Measurements from ENCODE around the gene RBM15.

Gene RBM15

DNA sequence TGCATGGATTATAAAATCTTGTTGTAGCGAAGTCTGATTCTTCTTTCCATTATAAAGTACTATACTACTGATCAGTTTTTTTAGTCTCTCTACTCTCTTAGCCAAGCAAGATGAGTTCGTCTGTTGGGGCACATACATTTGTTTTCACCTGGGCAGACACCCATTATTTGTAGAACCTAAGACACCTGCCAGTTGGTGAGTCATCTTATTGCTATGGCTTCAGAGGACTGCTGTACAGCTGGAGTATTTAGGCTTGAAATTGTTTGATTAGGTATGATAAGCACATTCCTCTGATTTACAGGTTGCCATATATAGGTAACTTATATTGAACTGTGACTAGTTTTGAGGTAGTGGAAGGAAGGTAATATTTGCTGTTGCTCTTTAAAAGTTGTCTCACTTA is 17.2 kb downstream of the RBM15 start:
- DNase-seq (ENCODE audit: low spot score): no peak

DNA sequence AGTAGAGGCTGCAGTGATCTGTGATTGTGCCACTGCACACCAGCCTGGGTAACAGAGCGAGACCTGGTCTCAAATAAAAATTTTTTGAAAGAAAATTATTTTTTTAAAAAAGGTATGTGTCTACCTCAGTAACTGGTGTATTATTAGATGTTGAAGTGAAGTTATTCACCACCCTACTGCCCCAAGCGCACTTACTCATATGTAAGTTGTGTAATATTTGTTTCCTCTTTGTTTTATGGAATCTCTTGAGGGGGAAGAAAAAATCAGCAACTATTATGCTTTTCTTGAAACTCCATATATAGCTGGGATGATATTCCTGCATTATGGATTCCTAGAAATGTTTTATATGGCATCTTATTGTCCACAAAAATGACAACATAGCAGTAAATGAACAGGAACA is 21.3 kb downstream of the RBM15 start:
- DNase-seq (ENCODE audit: low spot score): no peak

GRCh38 chr1:110361856-110362255 is 22.7 kb downstream of the RBM15 start:
- no peak for DNase-seq (ENCODE audit: low spot score)

DNA sequence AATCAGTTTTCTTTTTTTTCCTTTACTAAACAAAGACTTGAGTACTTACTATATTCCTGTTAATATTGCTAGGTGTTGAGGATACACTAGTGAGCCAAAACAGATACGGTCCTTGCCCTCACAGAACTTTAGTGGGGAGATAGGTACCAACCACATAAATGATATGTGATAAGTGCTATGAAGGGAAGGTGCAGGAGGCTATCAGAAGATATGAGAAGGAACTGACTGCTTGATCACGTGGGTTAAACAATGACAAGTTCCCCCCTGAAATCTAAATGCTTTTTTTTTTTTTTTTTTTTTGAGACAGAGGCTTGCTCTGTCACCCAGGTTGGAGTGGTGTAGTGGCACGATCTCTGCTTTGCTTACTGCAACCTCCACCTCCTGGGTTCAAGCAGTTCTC is 25.0 kb downstream of the RBM15 start:
- DNase-seq (ENCODE audit: low spot score): no peak

DNA sequence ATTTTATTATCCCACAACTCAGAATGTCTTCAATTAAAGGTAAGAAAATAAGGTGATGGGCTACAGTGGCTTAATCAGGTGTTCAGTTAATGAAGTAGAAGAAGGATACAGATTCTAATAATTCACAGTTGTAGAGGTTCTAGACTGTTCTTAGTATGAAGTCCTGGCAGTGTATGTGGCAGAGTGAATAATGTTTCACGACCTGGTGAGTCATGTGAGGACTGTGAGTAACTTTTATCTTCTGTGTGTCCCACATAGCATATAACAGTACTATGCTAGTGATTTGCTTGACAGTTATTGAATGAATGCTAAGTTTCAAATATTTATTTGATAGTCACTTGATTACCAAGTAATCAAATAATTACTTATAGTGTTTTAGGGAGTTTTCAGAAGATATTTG is 31.6 kb downstream of the RBM15 start:
- no peak for DNase-seq (ENCODE audit: low spot score)

DNA sequence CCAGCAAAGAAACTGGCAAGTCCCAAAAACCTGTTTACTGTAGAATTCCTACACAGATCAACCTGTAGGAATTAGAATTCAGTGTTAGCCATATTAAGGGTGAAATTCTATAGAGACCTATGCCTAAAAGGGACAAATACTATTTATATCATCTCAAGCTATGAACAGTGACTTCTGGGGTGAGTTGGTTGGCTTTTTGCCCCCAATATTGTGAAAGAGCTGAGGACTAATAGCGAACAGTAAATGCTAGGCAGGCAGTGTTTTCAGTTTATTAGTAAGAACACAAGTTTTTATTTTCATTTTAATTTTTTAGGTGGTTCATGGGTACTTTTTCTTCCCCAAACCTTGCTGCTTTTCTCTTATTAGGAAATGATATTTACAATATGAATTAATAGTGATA is 36.3 kb downstream of the RBM15 start:
- no peak for DNase-seq (ENCODE audit: low spot score)

GRCh38 chr1:110380672-110381283 is 41.6 kb downstream of the RBM15 start:
- DNase-seq (ENCODE audit: low spot score): no peak

DNA sequence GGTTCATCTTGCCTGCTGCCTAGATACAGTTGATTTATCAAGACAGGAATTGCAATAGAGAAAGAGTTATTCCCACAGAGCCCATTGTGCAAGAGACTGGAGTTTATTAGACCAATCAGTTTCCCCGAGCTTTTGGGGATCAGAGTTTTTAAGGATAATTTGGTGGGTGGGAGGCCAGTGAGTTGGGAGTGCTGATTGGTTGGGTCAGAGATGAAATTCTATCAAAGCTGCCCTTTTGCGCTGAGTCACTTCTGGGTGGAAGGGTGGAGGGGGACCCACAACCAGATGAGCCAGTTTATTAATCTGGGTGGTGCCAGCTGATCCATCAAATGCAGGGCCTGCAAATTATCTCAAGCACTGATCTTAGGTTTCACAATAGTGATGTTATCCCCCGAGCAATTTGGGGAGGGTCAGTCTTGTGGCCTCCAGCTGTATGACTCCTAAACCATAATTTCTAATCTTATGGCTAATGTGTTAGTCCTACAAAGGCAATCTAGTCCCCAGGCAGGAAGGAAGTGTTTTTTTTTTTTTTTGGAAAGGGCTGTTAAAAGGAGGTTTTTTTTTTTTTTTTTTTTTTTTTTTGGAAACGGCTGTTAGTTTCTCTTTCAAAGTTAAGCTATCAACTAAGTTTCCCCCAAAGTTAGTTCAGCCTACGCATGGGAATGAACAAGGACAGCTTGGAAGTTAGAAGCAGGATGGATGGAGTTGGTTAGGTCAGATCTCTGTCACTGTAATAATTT is 44.2 kb downstream of the RBM15 start:
- no peak for DNase-seq (ENCODE audit: low spot score)

GRCh38 chr1:110384581-110385321 is 45.6 kb downstream of the RBM15 start:
- DNase-seq (ENCODE audit: low spot score): no peak

DNA sequence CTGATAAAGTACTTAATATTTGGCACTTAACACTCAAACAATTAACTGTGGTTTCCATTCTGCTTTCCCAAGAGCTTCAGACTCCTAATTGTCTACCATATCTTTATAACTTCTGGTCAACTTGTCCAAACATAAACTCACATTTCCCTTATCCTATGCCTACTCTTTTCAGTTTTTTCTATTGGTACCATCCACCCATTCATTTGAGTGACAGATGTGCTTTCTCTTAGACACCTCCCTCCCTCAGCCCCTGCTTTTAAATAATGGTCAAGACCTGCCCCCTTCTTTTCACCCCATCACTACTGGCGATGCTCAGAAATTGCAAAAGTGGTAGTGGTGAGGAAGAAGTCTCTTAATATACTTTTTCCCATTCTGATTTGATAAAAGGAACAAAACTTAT is 46.2 kb downstream of the RBM15 start:
- no peak for DNase-seq (ENCODE audit: low spot score)

DNA sequence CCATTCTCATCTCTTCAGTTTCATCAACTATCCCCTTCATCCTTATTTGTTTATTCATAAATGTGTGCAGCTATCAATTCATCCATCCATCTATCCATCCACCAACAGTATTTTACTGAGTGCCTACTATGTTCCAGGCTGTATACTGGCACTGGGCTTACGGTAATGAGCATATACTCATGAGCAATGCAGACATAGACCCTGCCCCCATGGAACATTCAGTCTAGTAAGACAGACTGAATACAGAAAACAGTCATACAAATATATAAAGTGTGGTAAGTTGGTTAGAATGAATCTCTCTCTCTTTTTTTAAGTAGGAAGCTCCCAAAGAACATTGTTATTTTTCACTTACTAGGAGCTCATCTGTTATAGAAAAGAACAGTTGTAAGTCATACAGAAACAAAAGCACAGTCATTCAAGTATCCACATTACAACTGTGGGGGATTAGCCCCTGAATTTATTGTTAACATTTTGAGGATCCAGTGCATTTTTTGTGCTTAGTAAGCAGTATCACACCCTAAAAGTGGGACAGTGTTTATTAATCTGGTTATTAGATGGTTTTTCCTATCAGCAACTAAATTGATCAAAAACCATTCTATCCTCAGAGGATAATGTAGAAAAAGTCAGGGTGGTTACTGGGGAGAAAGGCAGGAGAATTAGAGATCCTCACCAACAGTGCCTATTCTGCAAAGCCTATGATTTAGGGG is 48.0 kb downstream of the RBM15 start:
- DNase-seq (ENCODE audit: low spot score): no peak

- DNase-seq (ENCODE audit: low spot score): no peak
These were observed 50.9 kb downstream of the RBM15 start for GRCh38 chr1:110390096-110390495.

GRCh38 chr1:110390692-110391245 is 51.6 kb downstream of the RBM15 start, which contains the start of gene SLC16A4:
TSS of gene SLC16A4 (minus strand) at chr1:110391026. CDS start at chr1:110389323, 1,703 bp downstream.
- no peak for DNase-seq (ENCODE audit: low spot score)

DNA sequence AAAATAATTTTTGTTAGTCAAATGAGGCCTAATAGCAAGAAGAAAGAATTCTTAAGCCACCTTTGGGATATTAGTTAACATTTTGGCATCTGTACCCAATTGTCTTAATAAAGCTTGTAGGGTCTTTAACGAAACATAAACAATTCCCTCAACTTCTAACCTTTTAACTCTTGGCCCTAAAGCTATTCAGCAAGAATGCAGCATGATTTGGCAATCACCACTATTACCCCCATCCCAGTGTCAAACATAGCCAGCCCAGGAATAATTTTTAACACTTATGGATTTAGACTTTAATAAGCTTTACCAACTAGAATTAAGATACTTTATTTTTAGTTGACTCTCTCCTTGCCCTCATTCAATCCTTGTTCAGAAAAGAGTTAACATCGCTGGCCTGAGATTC is 54.1 kb downstream of the RBM15 start:
- no peak for DNase-seq (ENCODE audit: low spot score)

DNA sequence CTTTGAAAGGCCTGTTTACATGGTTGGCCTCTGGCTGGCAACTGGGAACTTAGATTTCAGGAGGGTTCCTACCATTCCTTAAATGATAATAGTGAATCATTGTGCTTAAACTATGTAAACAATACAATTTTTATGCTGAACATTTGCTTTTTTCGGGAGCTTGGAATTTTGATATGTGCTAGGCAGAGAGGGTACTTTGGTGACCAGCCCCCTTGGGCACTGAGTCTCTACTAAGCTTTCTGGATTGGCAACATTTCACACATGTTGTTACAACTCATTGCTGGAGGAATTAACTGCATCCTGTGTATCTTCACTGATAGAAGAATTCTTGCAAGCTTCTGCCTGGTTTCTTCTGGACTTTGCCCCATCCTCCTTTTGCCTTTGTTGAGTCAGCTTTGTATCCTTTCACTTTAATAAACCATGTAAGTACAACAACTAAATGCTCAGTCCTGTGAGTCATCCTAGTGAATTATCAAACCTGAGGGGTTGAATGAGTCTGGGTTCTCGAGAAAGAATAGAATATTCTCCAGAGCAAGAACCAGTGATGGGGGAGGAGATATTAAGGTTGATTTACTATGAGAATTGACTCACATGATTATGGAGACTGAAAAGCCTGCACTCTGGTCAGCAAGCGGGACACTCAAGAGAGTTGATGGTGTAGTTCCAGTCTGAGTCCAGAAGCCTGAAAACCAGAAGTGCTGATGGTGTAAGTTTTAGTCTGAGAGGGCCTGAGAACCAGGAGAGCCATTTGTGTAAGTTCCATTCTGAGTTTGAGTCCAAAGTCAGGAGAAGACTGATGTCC is 54.7 kb downstream of the RBM15 start:
- DNase-seq (ENCODE audit: low spot score): no peak

DNA sequence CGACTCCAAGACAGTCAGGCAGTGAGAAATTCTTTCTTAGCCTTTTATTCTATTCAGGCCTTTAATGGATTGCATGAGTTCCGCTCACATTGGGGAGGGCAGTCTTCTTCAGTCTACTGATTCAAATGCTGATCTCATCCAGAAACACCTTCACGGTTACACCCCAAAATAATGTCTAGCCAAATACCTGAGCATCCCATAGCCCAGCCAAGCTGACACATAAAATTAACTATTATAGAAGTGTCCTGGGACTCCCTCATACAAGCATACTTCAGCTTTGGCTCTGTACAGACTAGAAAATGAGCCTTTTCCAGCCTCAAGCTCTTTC is 55.3 kb downstream of the RBM15 start:
- no peak for DNase-seq (ENCODE audit: low spot score)

Data from D341Med (cell line).